Right hindlimb (tissue), 1 donor: ENCODE results near the gene GAB4.
"Not testable (repeated sequence)": the region's sequence is repeated elsewhere in the genome, so short reads cannot be mapped to it uniquely, and the experiment has no call there.

Experiments
- DNase-seq: peaks from one replicate; pipeline ENCODE4 v3.0.0-alpha.2; 2018

The GAB4 gene, protein sequence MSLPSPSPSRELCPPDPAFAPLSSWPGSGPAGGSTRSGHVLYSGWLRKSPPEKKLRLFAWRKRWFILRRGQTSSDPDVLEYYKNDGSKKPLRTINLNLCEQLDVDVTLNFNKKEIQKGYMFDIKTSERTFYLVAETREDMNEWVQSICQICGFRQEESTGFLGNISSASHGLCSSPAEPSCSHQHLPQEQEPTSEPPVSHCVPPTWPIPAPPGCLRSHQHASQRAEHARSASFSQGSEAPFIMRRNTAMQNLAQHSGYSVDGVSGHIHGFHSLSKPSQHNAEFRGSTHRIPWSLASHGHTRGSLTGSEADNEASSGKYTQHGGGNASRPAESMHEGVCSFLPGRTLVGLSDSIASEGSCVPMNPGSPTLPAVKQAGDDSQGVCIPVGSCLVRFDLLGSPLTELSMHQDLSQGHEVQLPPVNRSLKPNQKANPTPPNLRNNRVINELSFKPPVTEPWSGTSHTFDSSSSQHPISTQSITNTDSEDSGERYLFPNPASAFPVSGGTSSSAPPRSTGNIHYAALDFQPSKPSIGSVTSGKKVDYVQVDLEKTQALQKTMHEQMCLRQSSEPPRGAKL

DNA sequence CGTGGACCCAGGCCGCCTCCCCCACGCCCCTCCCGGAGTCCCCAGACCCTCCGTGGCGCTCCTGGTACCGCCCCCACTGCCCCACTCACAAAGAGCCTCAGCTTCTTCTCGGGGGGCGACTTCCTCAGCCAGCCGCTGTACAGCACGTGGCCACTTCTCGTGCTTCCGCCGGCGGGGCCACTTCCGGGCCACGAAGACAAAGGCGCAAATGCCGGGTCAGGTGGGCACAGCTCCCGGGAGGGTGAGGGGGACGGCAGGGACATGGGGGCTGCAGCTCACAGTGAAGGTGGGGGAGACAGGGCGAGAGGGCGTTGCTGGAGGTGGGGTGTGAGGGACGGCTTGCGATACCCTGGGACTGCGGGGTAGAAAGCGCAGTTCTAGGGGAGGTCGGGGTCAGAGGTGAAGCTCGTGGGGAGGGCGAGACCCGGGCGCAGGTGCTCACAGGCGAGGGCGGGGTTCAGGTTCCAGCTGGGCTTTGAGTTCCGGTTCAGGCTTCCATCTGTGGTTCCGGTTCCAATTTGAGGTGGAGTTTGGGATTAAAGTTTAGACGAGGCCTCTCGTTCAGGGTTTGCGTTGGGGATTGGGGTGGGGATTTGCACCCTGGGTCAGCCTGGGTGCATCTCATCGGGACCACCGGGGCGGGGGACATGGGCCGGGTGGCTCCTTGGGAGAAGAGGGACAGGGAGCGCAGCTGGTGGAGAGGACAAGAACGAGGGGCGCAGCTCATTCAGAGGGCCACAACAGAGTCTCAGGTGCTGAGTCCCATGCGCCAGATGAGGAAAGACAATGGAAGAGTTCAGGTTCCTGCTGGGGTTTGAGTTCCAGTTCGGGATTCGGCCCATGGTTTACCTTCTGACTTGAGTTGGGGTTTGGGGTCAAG lies at the start of gene GAB4:
Gene GAB4 (minus strand): TSS at position 371 of the 880 bp plus-strand sequence. CDS start 108 bp downstream, at position 263.
- DNase-seq, result no peak

DNA sequence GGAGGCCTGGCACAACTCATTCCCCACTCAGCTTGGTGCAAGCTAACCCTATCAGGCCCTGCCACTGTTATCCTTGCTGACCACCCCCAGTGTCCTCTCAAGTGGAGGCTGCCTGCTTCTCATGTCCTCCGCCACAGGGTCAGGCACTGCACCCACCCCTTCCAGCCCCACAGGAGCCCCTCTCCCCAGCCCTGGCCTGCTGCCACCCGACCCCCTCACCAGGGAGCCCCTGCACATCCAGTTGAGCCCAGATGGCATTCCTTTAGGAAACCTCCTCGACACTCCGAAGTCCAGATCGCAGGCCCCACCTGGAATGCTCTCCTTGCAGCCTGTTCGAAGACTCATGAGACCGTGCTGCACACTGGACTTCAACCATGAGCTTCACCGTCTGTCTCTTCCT lies 48.8 kb upstream of the GAB4 start:
- no peak for DNase-seq

DNA sequence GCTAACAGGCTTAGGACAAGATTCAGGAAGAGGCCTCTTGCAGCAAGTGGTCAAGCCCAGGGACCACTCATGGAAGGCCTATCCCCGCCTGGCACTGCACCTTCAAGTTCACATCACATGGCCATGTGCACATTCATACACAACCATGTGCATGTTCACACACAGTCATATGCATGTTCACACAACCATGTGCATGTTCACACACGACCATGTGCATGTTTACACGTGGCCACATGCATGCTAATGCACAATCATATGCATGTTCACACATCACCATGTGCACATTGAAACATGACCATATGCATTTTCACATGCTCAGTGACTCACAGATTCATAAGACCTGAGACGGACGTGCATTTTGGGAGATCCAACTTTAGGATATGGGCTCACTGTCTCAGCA lies 48.0 kb upstream of the GAB4 start:
- no peak for DNase-seq

DNA sequence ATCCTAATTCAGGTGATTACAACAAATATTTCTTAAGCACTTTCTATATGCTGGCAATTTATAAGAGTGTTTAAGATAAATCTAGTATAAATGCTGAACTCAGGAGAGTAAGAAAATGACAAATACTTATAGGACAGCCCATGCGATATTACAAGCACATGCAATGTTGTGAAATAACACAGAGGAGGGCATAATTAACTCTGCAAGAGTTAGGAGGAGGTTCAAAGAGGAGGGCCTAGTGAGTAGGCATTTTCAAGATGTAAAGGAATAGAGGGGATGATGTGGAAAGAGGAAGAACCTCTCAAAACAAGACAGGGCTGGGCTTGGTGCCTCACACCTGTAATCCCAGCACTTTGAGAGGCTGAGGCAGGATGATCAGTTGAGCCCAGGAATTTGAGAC lies 39.6 kb upstream of the GAB4 start:
- DNase-seq, result no peak

DNA sequence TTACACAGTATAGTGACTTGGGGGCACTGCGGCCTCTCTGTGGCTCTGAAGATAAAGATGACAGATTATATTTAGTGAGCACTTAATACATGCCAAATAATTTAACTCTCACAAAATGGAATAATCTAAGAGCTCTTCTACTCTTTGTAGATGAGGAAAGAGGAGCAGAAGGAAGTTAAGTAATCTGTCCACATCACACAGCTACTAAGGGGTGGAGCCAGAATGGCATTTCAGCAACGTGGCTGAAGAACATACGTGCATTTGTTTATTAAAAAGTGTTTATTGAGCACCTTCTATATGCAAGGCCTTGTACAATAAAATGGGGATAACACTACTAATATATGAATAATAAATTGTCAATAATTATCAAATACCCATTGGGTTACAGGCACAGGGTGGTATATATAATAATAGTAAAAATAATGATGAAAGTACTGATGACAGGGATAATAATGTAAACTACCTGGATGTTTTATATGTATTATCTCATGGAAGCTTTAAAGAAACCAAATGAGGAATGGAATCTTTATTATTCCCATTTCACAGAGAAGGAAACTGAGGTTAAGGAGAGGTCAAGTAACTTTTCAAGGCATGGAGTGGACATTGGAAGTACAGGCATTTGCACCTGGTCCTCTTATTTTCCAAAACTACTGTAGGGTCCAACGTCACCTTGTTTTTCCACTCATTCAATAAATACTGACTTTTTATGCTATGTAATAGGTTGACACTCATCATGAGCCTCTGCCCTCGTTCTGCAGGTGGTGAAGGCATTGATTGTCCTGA lies 38.7 kb upstream of the GAB4 start:
- no peak for DNase-seq

DNA sequence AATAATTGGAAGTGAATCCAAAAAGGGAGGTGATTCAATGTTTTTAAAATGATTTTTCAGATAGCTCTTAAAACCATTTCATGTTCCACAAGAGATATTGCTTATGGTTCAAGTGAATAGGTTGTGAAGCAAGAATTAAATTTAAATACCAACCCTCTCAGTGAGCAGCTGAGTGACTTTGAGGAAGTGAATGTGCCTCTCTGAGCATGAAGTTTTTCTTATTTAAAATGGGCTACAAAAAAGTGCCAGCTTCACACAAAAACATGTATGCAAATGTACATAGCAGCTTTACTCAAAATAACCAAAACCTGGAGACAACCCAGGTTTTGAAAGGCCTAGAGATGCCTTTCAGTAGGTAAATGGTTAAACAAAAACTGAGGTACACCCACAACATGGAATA lies 35.5 kb upstream of the GAB4 start:
- DNase-seq, result no peak

DNA sequence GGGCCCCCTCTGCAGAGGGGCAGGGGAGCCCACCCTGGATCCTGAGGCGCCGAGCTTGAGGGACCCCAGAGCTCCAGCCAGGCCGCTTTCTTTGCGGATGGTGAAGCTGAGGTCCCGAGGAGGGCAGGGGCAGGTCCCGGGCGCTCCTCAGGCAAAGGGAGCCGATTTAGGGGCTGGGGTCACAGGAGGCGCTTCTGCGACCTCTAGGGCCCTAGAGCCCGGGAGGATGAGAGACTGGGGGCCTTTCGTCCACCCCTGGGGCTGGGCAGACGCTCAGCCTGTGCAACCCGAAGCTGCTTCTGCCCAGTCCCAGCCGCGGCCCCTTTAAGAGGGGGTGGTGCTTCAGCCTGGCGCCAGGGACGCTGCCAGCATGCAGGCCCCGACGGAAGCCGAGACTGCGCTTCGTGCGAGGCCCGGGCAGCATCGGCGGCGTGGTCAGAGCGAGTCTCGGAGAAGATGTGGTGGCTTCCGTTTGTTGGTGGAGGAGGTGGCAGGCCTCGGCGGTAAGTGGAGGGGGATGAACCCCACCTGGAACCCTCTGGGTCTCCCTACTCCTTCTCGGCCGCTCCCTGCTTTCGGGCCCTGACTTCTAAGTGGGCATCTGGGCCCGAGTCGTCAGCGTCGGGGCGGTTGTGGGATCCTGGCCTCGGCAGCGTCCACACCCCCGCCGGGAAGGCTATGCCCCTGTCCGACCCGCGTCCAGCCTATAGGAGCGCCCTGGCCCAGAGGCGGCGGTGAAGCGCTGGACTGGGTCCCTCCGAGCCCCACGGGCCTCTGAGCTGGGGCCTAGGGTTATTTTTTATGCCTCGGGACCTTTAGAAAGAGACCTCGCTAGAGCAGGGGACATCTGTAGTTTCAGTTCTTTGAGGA lies 29.1 kb upstream of the GAB4 start:
- DNase-seq, result peak; percentile 47

DNA sequence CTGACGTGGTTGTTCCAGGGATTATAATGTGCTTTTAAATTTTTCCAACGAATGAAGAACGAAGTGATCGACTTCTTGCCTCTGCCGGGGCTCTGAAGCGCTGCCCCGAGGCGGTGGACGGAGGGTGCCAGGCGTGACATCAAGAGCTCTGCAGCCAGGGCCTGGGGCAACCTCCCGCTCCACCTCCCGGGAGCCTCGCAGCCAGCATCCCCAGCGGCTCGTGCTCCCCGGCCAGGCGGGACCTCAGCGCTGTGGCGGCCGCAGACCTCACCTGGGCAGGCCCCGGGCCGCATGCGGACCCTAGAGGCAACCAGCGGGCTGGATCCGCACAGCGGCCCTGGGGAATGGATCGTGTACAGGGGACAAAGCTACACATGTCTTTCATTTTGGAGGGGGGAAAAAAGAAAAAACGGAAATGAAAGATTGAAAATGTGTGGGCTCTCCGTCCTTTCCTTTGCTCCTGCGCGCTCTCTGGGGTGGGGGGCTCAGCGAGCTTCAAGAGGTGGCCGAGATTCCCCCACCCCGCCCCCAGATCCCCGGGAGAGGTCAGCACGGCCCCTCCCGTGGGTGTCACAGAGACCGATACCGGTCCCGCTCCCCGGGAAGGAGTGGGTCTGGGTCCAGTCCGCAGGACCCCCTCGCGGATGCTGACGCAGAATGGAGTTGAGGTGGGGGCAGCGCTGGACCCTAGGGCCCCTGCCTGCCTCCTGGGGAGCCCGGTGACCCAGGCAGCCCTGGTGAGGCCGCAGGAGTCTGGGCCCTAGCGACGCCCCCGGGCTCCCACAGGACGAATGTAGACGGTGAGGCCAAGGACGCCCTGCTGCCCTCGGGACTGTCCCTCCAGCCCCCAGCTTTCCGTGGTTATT lies 28.2 kb upstream of the GAB4 start:
- not testable (repeated sequence) for DNase-seq

DNA sequence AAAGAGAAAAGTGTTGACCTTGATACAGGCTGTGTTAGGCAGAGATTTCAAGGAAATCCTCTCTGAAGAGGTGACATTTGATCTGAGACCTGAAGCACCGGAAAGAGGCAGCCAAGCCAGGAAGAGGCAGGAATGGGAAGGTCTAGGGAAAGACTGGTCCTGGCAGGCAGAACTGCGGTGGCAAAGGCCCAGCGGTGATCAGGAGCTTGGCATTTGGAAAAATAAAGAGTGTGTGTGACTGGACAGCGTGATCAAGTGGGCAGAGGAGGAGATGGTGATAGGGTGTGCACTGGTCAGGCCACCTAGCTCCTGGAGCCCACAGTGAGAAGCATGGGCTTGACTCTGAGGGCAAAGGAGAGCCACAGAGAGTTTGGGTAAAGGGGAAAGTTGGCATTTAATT lies 27.2 kb upstream of the GAB4 start:
- DNase-seq, result no peak

DNA sequence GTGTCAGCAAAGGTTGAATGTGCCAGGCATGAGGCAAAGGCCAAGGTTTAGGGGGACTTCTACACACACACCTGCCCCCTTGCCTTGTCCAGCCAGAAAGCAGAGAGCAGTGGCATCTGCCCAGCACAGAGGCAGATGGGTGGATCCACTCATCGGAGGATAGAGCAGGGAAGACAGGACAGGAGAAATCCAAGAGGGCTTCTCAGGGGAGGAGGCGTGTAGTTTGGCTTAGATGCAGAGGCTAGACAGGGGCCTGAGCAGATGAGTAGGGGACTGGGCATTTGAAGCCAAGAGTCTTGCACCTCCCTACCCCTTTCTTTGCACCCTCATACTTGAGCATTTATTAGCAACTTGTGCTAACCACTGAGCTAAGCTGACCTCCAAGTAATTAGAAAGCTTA lies 26.5 kb upstream of the GAB4 start:
- DNase-seq, result not testable (repeated sequence)

DNA sequence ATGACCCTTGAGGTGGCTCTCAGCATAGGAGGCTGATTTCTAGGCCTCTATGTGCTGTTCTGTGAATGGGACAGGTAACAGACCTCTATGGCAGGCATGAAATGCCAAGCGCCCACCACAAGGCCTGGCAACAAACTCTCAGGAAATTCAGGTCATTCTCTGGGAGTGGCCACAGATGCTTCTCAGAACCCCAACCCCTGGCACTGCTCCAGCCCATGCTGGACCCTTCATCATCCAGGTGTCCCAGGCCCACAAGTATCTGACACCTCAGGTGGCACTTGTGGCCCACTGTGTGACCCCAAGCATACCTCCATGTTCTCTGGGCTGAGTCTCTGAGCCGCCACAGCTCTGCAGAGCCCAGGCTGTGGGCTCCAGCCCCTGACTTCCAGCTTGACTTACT lies 24.3 kb upstream of the GAB4 start:
- not testable (repeated sequence) for DNase-seq

DNA sequence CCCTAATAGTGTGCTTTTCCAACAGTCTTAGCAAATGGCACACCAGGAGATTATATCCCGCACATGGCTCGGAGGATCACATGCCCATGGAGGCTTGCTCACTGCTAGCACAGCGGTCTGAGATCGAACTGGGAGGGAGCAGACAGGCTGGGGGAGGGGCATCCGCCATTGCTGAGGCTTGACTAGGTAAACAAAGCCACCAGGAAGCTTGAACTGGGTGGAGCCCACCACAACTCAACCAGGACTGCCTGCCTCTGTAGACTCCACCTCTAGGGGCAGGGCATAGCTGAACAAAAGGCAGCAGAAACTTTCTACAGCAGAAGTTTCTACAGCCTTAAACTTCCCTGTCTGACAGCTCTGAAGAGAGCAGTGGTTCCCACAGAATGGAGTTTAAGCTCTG lies 16.4 kb upstream of the GAB4 start:
- not testable (repeated sequence) for DNase-seq

DNA sequence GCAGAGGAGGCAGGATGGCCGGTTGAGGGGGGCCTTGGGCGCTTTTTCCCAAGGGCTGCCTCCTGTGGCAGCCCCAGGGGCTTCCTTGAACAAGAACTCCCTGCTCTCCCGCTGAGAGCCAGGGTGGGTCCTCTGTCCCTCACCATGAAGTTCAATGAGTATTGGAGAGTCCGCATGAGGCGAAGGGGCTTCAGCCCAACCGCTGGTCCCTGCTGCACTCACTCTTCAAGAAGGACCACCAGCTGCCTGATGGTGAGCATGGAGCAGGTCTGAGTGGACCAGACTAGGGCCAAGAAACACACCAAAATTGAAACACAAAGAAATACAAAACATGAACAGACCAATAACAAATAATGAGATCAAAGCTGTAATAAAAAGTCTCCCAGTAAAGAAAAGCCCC lies 7.5 kb upstream of the GAB4 start:
- DNase-seq, result not testable (repeated sequence)

DNA sequence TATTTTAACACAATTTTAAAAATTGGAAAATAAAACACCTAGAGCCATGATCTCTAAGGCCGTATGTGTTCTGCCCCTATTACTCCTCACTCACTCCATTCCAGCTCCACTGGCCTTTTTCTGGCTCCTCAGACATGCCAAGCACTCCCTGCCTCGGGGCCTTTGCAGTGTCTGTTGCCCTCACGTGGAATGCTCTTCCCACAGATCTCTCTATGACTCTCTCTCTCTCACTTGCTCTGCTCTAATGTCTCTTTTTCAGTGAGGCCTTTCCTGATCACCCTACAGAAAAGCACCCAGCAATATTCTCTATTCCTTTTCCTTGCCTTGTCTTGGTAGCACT lies 6.0 kb upstream of the GAB4 start:
- DNase-seq, result not testable (repeated sequence)

DNA sequence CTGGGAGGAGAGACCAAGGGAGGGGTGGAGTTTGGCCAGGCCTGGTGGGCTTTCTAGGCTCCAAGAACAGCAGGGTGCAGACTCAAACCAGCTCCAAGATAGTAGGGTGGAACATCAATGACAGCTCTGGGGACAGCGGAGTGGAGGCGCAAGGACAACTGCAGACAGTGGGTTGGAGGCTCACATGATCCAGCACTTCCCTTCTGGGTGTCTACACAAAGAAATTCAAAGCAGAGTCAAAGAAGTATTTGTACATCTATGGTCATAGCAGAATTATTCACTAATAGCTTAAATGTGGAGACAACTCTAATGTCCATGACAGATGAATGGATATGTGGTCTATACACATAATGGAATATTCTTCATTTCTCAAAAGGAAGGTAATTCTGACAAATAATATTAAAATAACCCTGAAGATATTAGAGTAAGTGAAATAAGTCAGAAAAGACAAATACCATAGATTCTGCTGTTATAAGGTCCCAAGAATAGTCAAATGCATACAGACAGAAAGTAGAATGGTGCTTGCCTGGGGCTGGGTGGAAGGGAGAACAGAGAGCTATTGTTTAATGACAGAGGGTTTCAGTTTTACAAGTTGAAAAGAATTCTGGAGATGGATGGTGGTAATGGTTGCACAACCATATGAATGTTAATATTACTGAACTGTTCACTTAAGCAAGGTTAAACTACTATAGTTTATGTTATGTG lies 5.5 kb upstream of the GAB4 start:
- no peak for DNase-seq

DNA sequence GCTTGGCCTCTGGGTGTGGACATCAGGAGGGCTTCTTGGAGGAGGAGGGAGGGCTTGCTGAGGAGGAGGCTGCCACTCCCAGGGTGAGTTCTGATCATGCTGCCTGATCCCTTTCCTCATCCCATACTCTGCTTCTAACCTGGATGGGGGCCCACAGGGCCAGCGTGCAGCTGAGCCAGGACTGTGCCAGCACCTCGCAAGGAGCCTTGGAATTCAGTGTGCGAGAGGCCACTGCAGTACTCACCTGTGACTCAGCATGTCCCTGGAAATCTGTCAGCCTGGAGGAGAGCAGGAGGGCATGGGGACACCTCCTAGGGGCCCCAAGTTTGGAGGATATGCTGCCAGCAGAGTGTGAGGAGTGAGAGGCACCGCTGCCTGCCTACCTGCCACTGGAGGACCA lies 4.2 kb upstream of the GAB4 start:
- DNase-seq, result no peak

DNA sequence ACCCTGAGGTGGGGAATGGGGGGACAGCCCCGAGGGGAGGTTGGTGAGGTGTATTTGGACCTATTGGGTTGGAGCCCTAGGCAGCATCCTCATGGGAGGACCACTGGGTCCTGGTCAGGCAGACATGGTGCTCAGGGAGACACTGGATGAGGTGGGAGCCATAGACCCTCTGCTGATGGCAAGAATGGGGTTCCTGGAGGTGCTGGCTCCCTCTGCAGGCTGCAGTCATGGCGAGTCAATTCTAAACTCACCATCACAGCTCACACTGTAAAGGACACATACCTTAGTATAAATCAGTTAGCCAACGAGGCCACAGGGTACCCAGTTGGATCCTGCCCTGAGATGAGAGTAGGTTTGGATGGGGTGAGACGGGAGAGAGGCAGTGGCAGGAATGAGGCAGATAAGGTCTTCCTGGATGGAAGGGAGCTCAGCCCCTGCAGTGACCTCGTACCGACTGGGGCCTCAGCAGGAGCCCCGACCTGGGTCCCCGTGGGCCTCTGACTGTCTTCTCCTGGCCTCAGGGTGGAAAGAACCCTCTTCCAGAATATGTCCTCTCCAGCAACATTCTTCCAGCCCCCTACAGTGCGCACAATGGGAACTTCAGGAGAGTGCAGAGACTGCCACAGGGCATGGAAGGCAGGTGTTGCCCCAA lies 1.7 kb upstream of the GAB4 start:
- DNase-seq, result no peak

DNA sequence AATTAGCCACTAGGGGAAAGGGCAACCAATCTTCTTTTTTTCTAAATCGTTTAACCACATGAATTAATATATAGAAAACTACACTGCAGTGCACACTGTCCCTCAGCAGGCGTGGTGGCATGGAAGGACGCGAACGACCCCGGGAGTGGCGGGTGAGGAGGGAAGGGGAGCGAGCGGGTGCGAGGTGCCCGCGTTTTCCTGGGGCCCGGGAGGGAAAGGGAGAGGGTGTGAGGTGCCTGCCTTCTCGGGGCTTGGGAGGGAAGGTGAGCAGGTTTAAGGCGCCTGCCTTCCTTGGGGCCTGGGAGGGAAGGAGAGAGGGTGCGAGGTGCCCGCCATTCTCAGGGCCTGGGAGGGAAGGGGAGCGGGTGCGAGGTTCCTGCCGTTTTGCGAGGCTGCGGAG lies 765 bp downstream of the GAB4 start:
- no peak for DNase-seq

DNA sequence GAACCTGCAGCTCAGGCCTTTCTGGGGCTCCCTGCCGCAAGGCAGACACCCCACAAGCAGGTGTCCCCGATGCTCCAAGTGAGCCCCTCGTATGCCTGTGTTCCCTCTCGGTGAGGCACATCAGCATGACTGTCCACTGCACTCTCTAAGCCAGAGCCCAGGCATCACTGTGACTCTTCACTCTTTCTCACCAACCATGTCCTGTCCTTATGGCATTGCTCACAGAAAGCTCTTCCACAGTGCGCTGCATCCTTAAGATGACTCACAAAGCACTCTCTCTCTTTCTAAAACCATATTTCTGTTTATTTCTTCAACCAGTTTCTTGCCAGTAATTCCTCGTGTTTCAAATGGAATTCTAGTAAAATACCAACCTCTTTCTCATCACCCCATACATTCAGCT lies 18.1 kb downstream of the GAB4 start:
- no peak for DNase-seq

DNA sequence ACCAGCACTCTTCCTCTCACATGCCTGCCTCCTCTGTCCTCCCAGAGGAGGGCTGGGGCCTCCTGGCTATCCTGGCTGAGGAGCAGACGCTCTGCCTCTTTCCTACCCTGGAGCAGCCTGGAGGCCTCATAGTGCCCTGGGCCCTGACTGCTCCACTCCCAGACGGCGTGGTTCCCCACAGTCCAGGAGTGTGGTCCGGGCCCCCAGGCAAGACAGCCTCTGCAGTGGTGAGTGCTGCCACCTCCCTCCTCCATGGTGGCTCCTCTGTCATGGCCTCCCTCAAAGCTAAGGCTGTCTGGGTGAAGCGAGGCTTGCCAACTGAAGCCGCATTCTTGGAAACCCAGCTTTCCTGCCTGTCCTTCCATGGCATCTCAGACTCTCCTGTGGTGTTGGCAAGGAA lies 19.8 kb downstream of the GAB4 start:
- no peak for DNase-seq
